HG02970 (cell line): Measurements from ENCODE around the gene METTL16.
"Not testable (repeated sequence)": the region's sequence is repeated elsewhere in the genome, so short reads cannot be mapped to it uniquely, and the experiment has no call there.

Experiments
- ATAC-seq: cut with Tn5 transposase; IDR thresholded peaks from one replicate; pipeline ENCODE4 v1.9.1; 2021; ENCODE audit warnings: mild to moderate bottlenecking, moderate library complexity, moderate number of reproducible peaks; ENCODE audit not compliant: unreplicated experiment, low FRiP score

The METTL16 gene

GRCh38 chr17:2511462-2512369, at the start of gene METTL16:
Gene METTL16 (minus strand): TSS chr17:2511888. CDS start chr17:2502331, 9,557 bp downstream.
- peak; percentile 90 for ATAC-seq

GRCh38 chr17:2560658-2561057, 49.0 kb upstream of the METTL16 start:
- no peak for ATAC-seq

GRCh38 chr17:2551928-2552327, 40.2 kb upstream of the METTL16 start:
- no peak for ATAC-seq

GRCh38 chr17:2551493-2551892, 39.8 kb upstream of the METTL16 start:
- no peak for ATAC-seq

GRCh38 chr17:2549392-2550211, 37.9 kb upstream of the METTL16 start:
- no peak for ATAC-seq

GRCh38 chr17:2548026-2548425, 36.3 kb upstream of the METTL16 start:
- ATAC-seq, result not testable (repeated sequence)

GRCh38 chr17:2547176-2547575, 35.5 kb upstream of the METTL16 start:
- ATAC-seq, result no peak

- no peak for ATAC-seq
Measured at GRCh38 chr17:2545393-2545792, 33.7 kb upstream of the METTL16 start.

- no peak for ATAC-seq
Measured at GRCh38 chr17:2542456-2542855, 30.8 kb upstream of the METTL16 start.

GRCh38 chr17:2542056-2542455, 30.4 kb upstream of the METTL16 start:
- no peak for ATAC-seq

GRCh38 chr17:2537579-2537978, 25.9 kb upstream of the METTL16 start:
- ATAC-seq, result not testable (repeated sequence)

- ATAC-seq, result no peak
Measured at GRCh38 chr17:2532146-2532720, 20.5 kb upstream of the METTL16 start.

GRCh38 chr17:2531243-2531954, 19.7 kb upstream of the METTL16 start:
- ATAC-seq, result not testable (repeated sequence)

- not testable (repeated sequence) for ATAC-seq
Measured at GRCh38 chr17:2521775-2522410, 10.2 kb upstream of the METTL16 start.

- ATAC-seq, result no peak
Measured at GRCh38 chr17:2521257-2521656, 9.6 kb upstream of the METTL16 start.

- ATAC-seq, result no peak
Measured at GRCh38 chr17:2517539-2517938, 5.9 kb upstream of the METTL16 start.

- ATAC-seq, result no peak
Measured at GRCh38 chr17:2511138-2511461, 588 bp downstream of the METTL16 start.

GRCh38 chr17:2510559-2510958, 1.1 kb downstream of the METTL16 start:
- ATAC-seq, result no peak

GRCh38 chr17:2508035-2508434, 3.7 kb downstream of the METTL16 start:
- no peak for ATAC-seq

GRCh38 chr17:2507015-2507414, 4.7 kb downstream of the METTL16 start:
- not testable (repeated sequence) for ATAC-seq
